Osteocyte (in vitro differentiated cells): Measurements from ENCODE around the gene HYDIN. TPM values are rescaled to one million over a fixed set of nuclear protein-coding genes. Genes with fewer than 3 reads are reported as not detected.

Source experiments
- DNase-seq: peaks from one replicate; pipeline ENCODE4 v3.0.0; 2021; ENCODE audit warnings: mixed read lengths; ENCODE audit not compliant: unreplicated experiment; ENCODE audit errors: extremely low spot score
- H3K27ac Mint-ChIP-seq: one replicate; pipeline ENCODE4 v1.8.0; 2021; ENCODE audit warnings: mild to moderate bottlenecking, mixed read lengths; ENCODE audit not compliant: unreplicated experiment
- H3K27me3 Mint-ChIP-seq: one replicate; pipeline ENCODE4 v1.8.0; 2021; ENCODE audit warnings: mixed read lengths; ENCODE audit not compliant: unreplicated experiment
- H3K36me3 Mint-ChIP-seq: one replicate; pipeline ENCODE4 v1.8.0; 2021; ENCODE audit warnings: mixed read lengths; ENCODE audit not compliant: unreplicated experiment
- H3K4me1 Mint-ChIP-seq: one replicate; pipeline ENCODE4 v1.8.0; 2021; ENCODE audit warnings: mixed read lengths; ENCODE audit not compliant: unreplicated experiment
- H3K4me3 Mint-ChIP-seq: one replicate; pipeline ENCODE4 v1.8.0; 2021; ENCODE audit warnings: mild to moderate bottlenecking, moderate library complexity, mixed read lengths; ENCODE audit not compliant: unreplicated experiment
- H3K9me3 Mint-ChIP-seq: one replicate; pipeline ENCODE4 v1.8.0; 2021; ENCODE audit warnings: mixed read lengths; ENCODE audit not compliant: unreplicated experiment
- CTCF ChIP-seq: fragments of 200-600 bp; sonication (generic); IDR thresholded peaks from 2 replicates; pipeline ENCODE4 v1.5.0; 2021; ENCODE audit warnings: antibody characterized with exemption, mild to moderate bottlenecking, moderate library complexity
- total RNA-seq: library from RNA; stranded (reverse); gene quantifications from 2 replicates; pipeline ENCODE4 v1.2.1, GENCODE V29; 2021

The HYDIN gene
- total RNA-seq, 1 donor from 2014 or later = not detected

DNA sequence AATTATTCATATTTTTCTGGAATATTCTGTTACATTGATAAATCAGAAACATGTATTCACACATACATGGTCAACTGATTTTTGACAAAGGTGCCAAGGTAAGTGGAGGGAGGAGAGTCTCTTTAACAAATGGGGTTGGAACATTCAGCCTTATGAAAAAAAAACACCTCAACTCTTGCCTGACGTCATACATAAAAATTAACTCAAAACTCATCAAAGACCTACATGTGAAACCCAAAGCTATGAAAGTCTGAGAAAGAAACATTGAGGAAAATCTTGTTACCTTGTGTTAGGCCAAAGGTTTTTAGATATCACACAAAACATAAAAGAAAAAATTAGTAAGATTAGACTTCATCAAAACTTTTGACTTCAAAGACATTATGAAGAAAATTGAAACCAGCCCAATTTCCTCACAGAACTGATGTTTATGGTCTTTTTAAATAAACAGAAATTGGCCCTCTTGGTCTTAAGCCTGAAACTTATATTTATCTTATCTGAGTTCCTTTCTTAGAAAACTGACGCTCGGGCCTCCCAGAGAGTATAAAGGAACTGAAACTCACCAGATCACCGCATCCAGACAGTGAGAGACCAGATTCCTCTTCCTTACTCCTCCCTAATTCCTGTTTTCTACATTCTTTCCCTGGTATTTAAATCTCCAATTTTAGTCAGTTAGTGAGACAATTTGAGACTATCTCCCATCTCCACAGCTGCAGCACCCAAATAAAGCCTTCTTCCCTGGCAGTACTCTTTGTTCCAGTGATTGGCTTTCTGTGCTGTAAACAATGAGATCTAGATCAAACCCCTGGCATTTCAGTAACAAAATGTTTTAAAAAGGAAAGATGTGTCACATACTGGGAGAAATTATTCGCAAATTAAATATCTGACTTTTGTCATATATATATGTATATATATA, 4.0 kb downstream of the HYDIN start:
- no peak overlapping the region for H3K4me3 Mint-ChIP-seq
- H3K27ac Mint-ChIP-seq = no peak overlapping the region
- peaks cover 37% of the 10 kb centered on the region for H3K9me3 Mint-ChIP-seq
- H3K36me3 Mint-ChIP-seq = no peaks in the 10 kb centered on the region
- peaks cover 7% of the 10 kb centered on the region for H3K27me3 Mint-ChIP-seq
- no peak for DNase-seq
- H3K4me1 Mint-ChIP-seq = no peaks in the 10 kb centered on the region
- no peak for TF ChIP-seq CTCF

- TF ChIP-seq CTCF = no peak
- Mint-ChIP-seq H3K36me3 (no peaks in the 10 kb centered on the region), H3K4me1 (no peaks in the 10 kb centered on the region), H3K27me3 (no peaks in the 10 kb centered on the region), H3K9me3 (peaks cover 37% of the 10 kb centered on the region), H3K27ac (no peak overlapping the region), H3K4me3 (no peak overlapping the region)
- no peak for DNase-seq
Measured at GRCh38 chr16:71225145-71225544, 5.4 kb downstream of the HYDIN start.

GRCh38 chr16:71218306-71218963, 12.1 kb downstream of the HYDIN start:
- no peaks in the 10 kb centered on the region for H3K36me3 Mint-ChIP-seq

DNA sequence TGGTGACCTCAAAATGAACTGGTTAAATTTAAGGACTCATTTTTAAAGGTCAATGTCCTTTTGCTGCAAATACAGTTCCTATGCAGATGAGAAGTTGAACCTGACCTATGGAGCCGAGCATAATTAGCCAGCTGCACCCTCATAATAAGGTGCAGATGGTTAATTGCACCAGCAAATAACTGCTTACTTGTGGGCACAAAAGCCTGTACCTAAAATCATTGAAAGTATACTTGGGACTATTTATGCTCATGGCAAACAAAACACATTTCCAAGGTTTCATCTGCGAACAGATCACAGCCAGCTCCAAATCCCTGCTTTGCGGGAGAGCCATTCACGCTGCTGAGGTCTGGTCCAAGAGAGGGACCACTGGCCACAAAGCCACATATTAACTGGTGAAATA, 13.0 kb downstream of the HYDIN start:
- H3K36me3 Mint-ChIP-seq = no peaks in the 10 kb centered on the region
- peaks cover 6% of the 10 kb centered on the region for H3K9me3 Mint-ChIP-seq
- H3K4me3 Mint-ChIP-seq = no peak overlapping the region
- no peak for TF ChIP-seq CTCF
- H3K4me1 Mint-ChIP-seq = no peaks in the 10 kb centered on the region
- H3K27ac Mint-ChIP-seq = no peak overlapping the region
- no peak for DNase-seq
- peaks cover 7% of the 10 kb centered on the region for H3K27me3 Mint-ChIP-seq

More at GRCh38 chr16:71218306-71218963, 12.1 kb downstream of the HYDIN start:
- Mint-ChIP-seq H3K27me3 (peaks cover 2% of the 10 kb centered on the region), H3K27ac (no peak overlapping the region), H3K4me3 (no peak overlapping the region), H3K4me1 (no peaks in the 10 kb centered on the region), H3K9me3 (peaks cover 8% of the 10 kb centered on the region)
- TF ChIP-seq CTCF = no peak
- DNase-seq = no peak

GRCh38 chr16:71216714-71217113, 13.8 kb downstream of the HYDIN start:
- Mint-ChIP-seq H3K4me3 (no peak overlapping the region), H3K36me3 (no peaks in the 10 kb centered on the region), H3K27ac (no peak overlapping the region), H3K4me1 (no peaks in the 10 kb centered on the region), H3K27me3 (peaks cover 9% of the 10 kb centered on the region), H3K9me3 (peaks cover 1% of the 10 kb centered on the region)
- no peak for TF ChIP-seq CTCF
- no peak for DNase-seq
